B cell (primary cell): ENCODE measurements around the gene JPT2.

Experiments
- EZH2 ChIP-seq: IDR thresholded peaks from 2 replicates; pipeline ENCODE4 v1.6.1; 2012; ENCODE audit warnings: borderline replicate concordance, low read depth, mild to moderate bottlenecking, moderate library complexity, low read length; ENCODE audit not compliant: insufficient read depth, poor library complexity, severe bottlenecking
- TF ChIP-seq, protein P1 (sequence below): fragments of 200-600 bp; IDR thresholded peaks from one replicate; pipeline ENCODE4 v1.8.0; 2022; ENCODE audit warnings: antibody characterized with exemption, mild to moderate bottlenecking

DNA sequence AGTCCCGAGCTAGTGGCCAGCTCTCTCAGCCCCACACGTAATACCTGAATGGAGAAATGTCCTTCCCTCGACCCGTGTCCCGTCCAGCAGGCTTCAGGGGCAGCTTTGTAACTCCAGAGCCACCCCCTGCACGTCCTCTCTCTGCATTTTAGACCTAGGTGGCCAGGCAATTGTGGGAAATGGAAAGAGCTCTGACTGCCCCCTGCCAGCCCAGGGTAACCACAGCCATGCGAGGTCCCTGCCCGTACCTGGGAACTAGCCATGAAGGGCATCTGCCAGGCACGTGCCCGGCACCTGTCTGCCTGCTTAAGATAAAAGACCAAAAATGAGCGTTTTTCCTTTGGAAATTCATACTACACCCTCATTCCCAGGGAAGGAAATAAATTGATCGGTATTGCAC is 37.1 kb downstream of the JPT2 start:
- TF ChIP-seq, protein P1, sequence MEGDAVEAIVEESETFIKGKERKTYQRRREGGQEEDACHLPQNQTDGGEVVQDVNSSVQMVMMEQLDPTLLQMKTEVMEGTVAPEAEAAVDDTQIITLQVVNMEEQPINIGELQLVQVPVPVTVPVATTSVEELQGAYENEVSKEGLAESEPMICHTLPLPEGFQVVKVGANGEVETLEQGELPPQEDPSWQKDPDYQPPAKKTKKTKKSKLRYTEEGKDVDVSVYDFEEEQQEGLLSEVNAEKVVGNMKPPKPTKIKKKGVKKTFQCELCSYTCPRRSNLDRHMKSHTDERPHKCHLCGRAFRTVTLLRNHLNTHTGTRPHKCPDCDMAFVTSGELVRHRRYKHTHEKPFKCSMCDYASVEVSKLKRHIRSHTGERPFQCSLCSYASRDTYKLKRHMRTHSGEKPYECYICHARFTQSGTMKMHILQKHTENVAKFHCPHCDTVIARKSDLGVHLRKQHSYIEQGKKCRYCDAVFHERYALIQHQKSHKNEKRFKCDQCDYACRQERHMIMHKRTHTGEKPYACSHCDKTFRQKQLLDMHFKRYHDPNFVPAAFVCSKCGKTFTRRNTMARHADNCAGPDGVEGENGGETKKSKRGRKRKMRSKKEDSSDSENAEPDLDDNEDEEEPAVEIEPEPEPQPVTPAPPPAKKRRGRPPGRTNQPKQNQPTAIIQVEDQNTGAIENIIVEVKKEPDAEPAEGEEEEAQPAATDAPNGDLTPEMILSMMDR = no peak
- no peak for TF ChIP-seq EZH2
